ENCODE data around the gene KRT33B.

DNA sequence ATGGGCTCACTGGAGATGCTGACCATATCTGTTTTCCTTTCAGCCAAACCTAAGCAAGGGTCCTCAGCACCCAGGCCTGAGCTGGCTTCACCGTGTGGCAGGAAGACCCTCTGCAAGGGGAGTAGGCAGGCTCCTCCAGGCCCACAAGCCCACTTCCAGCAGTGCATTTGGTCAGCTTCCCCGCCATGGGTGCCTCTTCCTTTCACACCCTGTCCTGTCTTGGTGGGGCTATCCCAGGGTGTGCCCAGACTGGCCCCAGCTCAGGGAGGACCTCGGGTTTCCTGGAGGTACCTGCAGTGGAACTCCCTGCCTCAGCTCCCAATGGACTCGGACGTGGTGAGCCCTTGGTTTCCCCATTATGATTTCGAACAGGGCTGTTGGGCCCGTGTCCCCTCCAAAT lies 41.4 kb downstream of the KRT33B start:
- TF ChIP-seq, protein P1, sequence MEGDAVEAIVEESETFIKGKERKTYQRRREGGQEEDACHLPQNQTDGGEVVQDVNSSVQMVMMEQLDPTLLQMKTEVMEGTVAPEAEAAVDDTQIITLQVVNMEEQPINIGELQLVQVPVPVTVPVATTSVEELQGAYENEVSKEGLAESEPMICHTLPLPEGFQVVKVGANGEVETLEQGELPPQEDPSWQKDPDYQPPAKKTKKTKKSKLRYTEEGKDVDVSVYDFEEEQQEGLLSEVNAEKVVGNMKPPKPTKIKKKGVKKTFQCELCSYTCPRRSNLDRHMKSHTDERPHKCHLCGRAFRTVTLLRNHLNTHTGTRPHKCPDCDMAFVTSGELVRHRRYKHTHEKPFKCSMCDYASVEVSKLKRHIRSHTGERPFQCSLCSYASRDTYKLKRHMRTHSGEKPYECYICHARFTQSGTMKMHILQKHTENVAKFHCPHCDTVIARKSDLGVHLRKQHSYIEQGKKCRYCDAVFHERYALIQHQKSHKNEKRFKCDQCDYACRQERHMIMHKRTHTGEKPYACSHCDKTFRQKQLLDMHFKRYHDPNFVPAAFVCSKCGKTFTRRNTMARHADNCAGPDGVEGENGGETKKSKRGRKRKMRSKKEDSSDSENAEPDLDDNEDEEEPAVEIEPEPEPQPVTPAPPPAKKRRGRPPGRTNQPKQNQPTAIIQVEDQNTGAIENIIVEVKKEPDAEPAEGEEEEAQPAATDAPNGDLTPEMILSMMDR (IDR thresholded peaks at IDR 0.05), result no peak
- TF ChIP-seq POLR2A (IDR thresholded peaks at IDR 0.05), result no peak

Data from body of pancreas (tissue), 4 donors.